Measurements from ENCODE around the gene ENPP6.

ENPP6 gene

DNA sequence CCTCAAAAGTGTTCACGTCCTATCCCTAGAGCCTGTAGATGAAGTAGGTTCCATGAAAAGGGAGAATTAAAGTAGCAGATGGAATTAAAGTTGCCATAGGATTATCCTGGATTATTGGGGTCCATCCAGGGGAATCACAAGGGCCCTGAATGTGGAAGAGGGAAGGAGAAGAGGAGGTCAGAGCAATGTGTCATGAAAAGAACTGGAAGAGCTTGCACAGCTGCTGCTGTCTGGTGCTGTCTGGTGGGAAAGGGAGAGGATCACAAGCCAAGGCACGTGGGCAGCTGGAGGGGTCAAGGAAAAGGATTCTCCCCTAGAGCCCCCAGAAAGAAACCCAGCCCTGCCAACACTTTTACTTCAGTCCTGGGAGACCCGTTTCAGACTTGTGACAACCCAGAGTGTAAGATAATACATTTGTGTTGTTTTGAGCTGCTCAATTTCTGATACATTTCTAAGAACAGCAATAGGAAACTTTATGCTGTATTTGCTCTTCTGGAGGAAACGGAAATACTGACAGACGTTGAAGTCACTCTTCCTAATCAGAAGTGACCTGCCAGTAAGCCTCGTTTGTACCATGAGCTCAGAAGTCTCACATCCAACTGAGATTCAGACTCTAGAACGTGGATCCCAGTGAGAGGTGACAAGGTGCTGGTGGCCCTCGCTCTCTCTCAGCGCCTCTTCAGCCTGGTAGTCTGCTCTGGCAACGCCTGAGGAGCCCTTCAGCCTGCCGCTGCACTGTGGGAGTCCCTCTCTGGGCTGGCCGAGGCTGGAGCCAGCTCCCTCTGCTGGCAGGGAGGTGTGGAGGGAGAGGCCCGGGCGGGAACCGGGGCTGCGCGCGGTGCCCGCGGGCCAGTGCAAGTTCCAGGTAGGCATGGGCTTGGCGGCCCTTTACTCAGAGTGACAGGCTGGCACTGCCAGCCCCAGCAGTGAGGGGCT is 34.7 kb upstream of the ENPP6 start:
- no peak overlapping the region for H3K4me3 ChIP-seq (ENCODE audit: low read length)
- TF ChIP-seq, protein P1, sequence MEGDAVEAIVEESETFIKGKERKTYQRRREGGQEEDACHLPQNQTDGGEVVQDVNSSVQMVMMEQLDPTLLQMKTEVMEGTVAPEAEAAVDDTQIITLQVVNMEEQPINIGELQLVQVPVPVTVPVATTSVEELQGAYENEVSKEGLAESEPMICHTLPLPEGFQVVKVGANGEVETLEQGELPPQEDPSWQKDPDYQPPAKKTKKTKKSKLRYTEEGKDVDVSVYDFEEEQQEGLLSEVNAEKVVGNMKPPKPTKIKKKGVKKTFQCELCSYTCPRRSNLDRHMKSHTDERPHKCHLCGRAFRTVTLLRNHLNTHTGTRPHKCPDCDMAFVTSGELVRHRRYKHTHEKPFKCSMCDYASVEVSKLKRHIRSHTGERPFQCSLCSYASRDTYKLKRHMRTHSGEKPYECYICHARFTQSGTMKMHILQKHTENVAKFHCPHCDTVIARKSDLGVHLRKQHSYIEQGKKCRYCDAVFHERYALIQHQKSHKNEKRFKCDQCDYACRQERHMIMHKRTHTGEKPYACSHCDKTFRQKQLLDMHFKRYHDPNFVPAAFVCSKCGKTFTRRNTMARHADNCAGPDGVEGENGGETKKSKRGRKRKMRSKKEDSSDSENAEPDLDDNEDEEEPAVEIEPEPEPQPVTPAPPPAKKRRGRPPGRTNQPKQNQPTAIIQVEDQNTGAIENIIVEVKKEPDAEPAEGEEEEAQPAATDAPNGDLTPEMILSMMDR (conservative IDR thresholded peaks at IDR 0.05; ENCODE audit: low read length): no peak
- no peak for DNase-seq (ENCODE audit: low read depth)

DNA sequence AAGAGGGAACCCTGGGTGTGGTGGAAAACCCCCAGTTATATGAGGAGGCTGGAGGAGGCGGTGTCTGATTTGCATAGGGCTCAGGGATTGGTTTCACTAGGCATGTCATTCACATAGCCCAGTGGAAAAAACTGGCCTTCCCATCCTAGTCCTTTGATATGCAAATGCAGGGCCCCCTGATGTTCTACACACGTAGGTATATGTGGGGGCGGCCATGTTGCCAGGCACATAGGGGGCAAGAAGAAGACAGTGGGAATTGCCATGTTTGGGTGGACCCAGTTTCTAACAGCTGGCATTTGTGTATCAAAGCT is 34.0 kb upstream of the ENPP6 start:
- DNase-seq (ENCODE audit: low read depth): no peak
- H3K4me3 ChIP-seq (ENCODE audit: low read length): no peak overlapping the region
- TF ChIP-seq, protein P1 (conservative IDR thresholded peaks at IDR 0.05; ENCODE audit: low read length): no peak

DNA sequence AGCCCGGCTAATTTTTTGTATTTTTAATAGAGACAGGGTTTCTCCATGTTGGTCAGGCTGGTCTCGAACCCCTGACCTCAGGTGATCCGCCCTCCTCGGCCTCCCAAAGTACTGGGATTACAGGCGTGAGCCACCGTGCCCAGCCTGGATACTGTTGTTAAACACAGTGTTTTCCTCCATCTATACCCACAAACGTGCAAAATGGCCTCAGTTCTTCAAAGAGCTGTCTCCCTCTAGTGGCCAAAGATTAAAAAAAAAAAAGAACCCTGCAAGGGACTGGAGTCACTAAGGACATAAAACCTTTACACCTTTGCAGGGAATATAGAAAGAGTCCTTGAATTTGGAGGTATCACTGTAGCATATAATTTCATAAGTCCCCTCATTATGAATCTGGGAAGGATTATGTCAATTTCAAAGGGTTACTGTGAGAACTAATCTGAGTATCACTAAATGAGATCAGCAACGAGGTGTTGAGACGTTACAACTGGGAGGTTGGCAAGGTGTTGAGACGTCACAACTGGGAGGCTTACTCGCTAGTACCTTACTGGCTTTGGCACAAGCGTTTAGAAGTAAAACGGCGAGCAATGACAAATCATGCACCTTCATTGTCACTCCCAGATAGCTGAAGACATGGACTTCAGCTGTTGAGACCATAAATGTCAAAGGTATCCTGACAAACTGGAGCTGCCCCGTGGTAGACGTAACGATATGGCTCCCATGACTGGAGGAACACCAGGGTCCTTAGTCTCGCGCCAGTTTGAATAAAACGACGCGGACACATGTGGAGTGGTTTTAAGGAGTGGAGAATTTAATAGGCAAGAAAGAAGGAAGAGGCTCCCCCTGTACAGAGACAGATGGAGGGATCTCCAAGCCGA is 33.4 kb upstream of the ENPP6 start:
- H3K4me3 ChIP-seq (ENCODE audit: low read length): no peak overlapping the region
- DNase-seq (ENCODE audit: low read depth): peak; percentile 51
- TF ChIP-seq, protein P1 (conservative IDR thresholded peaks at IDR 0.05; ENCODE audit: low read length): peak; percentile 60

DNA sequence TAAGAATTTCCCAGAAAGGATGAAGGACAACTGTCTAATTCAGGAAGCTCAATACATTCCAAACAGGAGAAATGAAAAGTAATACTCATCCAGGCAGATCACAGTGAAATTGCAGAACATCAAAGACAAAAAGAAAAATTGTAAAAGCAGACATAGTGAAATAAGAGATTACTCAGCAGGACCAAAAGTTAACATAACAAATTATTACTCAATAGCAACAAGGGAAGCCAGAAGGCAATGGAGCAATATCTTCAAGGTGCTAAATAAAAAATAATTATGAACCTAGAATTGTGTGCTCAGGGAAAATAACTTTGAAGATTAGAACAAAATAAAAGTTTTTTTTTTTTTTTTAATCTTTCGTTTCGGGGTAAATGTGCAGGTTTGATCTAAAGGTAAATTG is 30.5 kb upstream of the ENPP6 start:
- TF ChIP-seq, protein P1 (conservative IDR thresholded peaks at IDR 0.05; ENCODE audit: low read length): no peak
- DNase-seq (ENCODE audit: low read depth): no peak
- H3K4me3 ChIP-seq (ENCODE audit: low read length): no peak overlapping the region

DNA sequence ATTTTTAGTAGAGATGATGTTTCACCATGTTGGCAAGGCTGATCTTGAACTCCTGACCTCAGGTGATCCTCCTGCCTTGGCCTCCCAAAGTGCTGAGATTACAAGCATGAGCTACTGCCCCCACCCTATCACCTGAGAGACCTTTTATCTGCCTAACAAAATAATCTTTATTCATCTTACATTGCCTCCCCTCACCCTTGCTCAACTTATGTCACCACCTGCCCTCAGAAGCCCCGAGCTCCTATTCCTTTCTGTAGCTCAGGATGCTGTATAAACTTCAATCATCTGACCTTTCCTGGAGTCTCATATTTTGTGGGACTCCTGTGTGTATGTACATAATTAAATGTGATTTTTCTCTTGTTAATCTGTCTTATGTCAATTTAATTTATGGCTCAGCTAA is 29.7 kb upstream of the ENPP6 start:
- TF ChIP-seq, protein P1 (conservative IDR thresholded peaks at IDR 0.05; ENCODE audit: low read length): no peak
- DNase-seq (ENCODE audit: low read depth): no peak
- H3K4me3 ChIP-seq (ENCODE audit: low read length): no peak overlapping the region

DNA sequence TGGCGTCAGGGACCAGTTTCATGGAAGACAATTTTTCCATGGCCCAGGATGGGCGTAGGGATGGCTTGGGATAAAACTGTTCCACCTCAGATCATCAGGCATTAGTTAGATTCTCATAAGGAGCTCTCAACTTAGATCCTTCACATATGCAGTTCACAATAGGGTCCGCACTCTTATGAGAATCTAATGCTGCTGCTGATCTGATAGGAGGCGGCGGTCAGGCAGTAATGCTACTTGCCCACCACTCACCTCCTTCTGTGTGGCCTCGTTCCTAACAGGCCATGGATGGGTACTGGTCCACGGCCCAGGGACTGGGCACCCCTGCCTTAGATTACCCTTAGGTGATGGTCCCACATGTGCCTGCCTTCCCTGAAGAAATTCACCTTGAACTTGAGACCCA is 28.8 kb upstream of the ENPP6 start:
- H3K4me3 ChIP-seq (ENCODE audit: low read length): no peak overlapping the region
- no peak for DNase-seq (ENCODE audit: low read depth)
- TF ChIP-seq, protein P1 (conservative IDR thresholded peaks at IDR 0.05; ENCODE audit: low read length): no peak
